NCI-H128 (cell line): ENCODE measurements around the gene ATP5PO.
"Not testable (repeated sequence)": the region's sequence is repeated elsewhere in the genome, so short reads cannot be mapped to it uniquely, and the experiment has no call there.

Experiments
- DNase-seq: peaks from one replicate; lab custom pipeline; 2025; ENCODE audit not compliant: unreplicated experiment; lab: John Stamatoyannopoulos, UW

Gene ATP5PO

DNA sequence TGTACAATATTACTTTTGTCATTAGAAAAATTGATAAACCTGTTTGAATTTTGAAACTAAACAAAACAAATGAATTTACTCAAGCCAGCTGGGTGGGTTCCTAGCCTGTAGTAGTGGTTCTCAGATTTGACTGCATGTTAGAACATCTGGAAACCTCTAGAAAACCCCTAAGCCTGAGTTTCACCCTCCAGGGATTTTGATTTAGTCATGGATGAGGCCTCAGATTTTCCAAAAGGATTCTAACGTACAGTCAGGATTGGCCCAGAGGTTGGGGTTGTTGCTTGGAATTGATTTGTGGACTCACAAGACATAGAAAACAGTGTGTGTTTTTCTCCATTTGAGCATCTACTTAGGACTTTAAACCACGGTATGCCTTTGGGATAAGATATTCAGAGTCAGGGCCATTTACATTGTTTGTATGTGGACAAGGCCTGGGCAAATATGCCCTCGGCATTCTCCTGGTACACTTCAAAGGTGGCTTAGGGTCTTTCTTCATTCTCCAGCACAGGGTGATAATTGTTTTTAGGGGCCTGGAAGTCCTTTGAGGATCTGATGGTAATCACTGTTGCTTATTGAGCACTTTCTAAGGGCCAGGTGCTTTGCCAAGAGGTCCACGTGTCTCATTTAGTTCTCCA is 42.6 kb downstream of the ATP5PO start:
- no peak for DNase-seq

DNA sequence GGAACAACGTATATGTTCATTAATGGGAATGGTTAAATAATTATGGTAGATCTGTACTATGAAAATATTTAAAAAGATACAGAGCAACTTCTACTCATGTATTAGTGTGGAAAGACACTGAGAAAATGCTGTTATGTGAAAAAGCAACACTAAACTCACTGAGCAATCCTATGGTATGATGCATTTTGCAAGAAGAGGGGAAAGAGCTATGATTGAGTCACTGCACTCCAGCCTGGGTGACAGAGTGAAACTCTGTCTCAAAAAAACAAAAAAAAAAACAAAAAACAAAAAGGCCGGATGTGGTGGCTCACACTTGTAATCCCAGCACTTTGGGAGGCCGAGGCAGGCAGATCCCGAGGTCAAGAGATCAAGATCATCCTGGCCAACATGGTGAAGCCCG is 44.4 kb downstream of the ATP5PO start:
- no peak for DNase-seq

DNA sequence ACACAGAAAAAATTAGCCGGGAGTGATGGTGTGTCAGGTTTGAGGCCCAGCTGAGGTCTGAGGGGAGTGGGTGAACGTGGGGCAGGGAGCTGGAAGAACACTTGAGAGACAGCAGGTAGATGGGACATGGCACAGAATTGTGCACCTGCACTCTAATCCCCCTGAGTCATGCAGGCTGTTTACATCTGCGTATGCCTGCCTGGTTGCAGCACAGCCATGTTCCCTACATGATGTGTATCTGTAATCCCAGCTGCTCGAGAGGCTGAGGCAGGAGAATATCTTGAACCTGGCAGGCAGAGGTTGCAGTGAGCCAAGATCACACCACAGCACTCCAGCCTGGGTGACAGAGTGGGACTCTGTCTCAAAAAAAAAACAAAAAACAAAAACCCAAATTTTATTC is 44.8 kb downstream of the ATP5PO start:
- DNase-seq, result no peak

DNA sequence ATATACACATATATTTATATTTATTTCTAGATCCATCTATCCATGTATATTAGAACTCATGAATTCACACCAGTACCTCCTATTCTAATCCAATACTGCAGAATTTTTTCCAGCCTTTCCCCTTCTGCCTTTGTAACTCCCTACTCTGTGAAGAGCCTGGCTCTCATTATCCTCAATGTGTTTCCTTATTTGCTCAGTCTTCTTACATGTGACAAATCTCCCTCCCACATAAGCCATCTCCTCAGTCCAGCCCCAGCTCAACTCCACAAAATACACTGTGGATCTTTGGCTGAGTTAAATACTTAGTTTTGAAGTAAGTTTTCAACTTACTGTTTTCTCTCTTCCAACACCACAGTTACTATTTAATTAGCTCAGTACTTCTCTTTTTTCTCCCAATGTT is 45.7 kb downstream of the ATP5PO start:
- DNase-seq, result no peak

DNA sequence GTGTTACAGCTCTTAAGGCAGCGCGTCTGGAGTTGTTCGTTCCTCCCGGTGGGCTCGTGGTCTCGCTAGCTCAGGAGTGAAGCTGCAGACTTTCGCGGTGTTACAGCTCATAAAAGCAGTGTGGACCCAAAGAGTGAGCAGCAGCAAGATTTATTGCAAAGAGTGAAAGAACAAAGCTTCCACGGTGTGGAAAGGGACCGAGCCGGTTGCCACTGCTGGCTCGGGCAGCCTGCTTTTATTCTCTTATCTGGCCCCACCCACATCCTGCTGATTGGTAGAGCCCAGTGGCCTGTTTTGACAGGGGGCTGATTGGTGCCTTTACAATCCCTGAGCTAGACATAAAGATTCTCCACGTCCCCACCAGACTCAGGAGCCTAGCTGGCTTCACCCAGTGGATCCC is 47.7 kb downstream of the ATP5PO start:
- DNase-seq, result not testable (repeated sequence)

DNA sequence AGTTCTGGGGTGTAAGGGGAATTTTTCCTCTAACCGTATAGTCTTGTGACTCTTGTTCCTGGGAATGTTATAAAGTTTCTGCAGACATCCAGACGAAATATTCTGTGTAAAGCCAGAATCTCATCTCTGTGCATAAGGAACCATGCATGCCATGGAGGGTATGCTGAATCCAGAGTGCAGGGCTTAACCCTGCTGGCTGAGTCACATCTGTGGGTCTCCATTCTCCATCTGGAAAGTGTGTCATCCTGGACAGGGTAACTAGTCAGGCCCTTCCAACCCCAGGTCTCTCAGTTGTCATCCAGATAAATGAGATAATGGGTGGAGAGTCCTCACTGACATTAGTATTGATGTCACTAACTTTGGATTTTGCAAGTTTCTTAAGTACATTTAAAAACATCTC is 48.8 kb downstream of the ATP5PO start:
- DNase-seq, result no peak

DNA sequence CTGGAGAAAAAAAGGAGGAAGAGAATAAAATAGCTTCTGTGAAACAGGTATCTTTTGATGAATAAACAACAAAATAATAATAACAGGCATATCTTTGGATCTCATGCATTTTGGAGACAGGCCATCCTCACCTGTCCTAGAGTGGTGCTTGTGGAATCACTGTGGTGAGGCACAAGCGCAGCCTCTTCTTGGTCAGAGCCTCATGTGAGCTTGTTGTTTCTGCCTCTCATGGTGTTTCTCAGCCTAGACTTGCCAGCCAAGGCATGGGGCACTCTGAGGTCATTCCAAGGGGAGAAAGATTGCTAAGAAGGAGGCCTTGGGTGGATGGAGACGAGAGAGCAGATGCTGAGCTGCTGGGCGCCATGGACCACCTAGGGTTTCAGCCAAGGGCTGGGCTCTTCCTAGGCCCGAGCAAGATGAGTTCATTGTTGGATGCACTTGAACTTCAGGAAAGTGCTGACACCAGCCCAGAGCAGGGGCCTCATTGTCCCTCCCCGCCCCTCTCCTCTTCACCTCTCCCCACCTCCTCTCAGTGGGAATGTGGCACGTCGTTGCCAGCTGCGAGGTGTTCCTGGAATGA is 49.5 kb downstream of the ATP5PO start:
- DNase-seq, result no peak

DNA sequence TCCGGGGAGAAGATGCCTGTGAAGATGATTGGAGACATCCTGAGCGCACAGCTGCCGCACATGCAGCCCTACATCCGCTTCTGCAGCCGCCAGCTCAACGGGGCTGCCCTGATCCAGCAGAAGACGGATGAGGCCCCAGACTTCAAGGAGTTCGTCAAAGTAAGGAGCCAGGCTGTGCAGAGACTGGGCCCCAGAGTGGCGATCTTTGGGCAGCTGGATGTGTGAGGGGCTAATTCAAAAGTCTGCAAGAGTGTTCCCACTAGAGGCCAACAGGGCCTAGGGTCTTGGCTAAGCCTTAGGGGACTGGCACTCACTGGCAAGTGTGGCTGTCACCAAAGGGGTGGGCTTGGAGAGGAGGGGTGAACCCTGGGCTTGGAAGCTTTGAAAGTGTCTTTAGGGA is 50.4 kb downstream of the ATP5PO start:
- DNase-seq, result no peak

DNA sequence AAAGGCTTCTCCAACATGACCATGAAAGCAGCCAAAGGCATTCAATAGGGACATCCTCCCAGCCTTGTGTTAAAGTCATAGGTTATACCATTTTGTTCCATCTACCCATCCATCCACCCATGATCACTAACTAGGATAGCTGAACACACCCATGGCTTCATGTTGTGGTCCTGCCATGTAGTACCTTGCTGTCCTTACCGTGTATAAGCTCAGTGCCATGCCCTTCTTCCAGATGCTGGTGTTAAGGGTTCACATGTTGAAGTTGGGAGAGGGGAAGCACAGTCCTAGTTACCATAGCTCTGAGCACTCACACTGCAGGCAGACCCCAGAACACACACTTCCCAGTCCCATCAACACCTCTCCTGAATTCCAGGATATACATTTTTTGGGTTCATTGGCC is 51.5 kb downstream of the ATP5PO start:
- no peak for DNase-seq

DNA sequence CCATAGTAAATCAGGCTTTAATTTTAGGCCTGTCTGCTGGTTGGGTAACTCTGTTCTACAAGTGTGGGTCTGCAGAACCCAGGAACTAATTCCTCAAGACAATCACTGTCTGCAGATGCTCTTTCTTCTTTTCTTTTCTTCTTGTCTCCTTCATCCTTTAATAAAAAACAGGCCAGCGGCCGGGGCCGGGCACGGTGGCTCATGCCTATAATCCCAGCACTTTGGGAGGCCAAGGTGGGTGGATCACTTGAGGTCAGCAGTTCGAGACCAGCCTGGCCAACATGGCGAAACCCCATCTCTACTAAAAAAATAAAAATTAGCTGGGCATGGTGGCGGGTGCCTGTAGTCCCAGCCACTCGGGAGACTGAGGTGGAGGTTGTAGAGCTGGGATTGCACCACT is 52.4 kb downstream of the ATP5PO start:
- not testable (repeated sequence) for DNase-seq

DNA sequence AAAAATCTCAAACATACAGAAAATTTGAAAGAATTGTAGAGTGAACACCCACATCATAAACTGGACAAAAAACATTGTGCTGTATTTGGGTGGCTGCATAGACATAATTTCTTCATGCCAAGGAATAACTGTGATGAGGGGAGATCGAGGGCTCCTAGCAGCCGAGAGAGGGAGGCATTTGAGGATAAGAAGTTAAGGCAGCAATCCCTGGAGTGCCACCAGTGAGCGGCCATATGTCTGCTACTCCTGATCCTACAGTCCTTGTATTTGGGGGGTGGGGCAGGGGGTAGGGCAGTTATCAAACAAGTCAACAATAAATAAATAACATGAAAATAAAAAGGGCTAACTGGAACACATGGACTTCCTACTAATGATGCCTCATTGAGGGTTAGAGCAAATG is 54.5 kb downstream of the ATP5PO start:
- DNase-seq, result no peak

DNA sequence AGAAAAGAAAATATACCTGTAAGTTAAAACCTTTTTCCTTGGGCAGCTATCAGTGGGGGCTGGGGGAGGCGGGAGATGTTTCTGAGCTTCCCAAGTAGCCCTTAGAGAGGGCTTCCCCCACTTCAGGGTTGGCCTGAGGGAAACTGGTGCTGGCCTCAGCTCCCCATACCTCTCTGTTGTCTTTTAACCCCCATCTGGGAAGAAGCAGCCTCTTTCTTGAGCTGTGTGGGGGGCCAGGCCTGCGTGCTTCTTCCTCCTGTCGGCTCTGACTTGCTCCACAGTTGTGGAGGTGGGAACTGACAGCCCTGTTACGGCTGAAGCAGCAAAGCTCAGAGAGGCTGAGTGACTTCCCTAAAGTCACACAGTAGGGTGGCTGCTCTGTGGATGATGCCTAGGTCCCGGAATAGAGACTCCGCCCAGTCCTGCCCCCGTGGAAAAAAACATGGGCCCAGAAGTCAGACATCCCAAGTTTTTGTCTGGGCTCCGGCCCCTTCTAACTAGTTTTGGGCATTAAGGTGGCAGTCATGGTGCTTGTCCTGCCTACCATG is 55.2 kb downstream of the ATP5PO start:
- DNase-seq, result no peak

DNA sequence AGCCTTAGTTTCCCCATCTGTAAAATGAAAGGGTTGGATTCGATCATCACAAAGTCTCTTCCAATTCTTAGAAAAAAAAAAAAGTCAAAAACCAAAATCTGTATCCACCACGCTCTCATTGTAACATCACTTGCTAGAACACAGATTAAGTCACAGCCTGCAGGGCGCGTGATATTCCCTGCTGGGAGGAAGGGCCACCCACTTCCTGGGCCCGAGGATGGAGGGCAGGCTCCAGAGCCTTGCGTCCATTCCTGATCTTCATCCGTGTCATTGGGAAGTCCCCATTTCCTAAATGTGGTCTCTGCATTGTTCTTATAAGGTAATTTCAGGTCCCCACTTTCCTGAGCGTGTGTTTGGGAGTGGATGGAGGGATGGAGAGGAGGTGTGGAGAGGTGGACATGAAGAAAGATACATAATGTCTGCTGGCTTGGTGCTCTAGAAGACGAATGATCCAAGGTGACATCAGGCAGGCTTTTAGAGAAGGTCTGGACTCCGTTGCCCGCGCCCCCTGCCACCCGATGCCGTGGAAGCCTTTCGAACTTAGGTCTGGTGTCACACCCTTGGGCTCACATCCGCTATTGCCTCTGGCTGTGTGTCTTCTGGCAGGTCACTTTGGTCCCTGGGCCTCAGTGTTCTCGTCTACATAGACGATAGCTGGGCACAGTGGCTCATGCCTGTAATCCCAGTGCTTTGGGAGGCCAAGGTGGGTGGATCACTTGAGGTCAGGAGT is 56.1 kb downstream of the ATP5PO start:
- no peak for DNase-seq

DNA sequence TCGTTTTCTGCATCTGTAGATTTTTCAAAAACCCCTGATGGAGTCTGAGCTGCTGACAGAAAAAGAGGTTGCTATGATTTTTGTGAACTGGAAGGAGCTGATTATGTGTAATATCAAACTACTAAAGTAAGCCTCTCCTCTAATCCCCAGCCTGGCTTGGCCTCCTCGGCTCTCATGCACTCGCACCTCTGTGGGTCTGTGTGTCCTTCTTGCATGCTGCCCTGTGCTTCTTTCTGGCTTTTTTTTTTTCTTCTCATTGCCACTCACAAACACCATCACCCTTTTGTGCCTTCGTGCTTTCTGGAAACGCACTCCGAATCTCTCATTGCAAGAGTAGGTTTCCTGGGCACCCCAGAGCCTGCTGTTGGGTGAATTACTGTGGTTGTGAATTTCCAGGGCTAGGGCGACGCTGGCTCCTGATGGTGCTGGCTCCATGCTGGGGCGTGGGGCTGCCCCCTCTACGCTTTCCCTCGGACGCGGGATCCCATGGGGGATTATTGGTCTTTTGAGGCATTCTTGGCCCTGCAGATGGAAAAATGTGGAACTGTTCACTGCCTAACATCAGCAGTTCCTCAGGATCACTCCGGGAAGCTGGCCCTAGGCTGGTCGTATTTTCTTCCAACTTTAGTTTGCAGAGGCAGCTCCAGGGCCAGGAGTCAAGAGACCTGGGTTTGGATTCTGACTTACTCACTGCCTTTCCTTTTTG is 56.8 kb downstream of the ATP5PO start:
- no peak for DNase-seq

DNA sequence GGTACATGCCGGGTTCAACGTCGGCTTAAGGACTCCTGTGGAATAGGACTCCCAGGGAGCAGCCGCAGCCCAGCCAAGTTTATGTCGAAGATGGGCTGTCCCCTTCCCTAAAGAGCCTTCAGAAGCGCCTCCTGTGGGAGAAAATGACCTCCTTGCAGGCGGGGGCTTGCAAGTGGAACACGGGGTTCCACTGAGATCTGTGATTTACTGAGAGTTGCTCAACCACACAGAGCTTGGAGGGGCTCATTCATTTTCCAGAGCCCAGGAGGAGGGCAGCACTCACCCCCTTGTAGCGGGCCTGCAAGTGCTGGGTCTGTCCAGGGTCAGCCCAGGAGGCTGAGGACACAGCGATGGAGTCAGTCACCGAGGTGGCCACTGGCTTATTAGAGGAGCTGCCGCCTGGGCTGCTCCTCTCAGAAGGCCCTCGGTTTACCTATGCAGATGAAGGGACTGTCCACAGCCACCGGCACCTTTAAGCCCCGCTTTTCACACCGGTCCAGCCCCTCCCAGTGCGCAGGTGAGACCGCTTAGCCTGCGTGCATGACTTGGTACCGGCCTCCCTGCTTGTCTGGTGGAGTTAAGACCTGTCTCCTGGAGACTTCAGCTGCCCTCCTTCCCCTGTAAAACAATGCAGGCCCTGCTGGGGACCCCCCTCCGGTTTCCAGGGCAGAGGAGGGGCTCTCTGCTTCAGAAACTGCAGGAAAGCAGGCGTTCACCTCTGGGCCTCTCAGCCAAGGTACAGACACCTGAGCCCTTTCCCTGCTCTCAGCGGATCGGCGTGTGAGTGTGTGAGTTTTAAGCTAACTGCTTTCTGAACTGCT is 57.5 kb downstream of the ATP5PO start:
- no peak for DNase-seq

DNA sequence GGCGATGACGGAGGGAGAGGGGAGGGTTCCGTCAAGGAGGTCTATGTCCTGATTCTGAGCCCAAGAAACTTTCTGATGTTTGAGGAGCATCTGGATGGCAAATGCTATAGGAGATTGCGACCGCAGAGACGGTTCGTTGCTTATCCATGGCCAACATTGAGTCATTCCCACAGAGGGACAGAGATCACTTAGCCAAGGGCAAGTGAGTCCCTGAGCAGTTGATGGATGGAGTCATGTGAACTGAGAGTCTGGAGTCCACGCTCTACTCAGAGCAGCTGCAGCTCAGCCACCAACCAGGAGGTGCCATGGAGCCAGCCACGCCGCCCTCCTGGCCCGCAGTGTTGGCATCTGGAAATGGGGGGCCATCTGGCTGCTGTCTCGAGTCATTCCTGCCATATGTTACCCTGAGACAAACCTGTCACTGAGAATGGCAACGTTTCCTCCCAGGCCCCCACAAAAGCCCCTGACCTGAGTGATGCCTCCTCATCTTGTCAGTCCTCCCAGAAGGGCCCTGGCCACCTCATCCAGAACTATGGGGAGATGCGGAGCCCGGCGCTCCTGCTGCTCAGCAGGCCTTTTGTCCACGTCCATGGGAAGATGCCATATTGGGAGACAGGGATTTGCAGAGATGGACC is 58.6 kb downstream of the ATP5PO start:
- no peak for DNase-seq

DNA sequence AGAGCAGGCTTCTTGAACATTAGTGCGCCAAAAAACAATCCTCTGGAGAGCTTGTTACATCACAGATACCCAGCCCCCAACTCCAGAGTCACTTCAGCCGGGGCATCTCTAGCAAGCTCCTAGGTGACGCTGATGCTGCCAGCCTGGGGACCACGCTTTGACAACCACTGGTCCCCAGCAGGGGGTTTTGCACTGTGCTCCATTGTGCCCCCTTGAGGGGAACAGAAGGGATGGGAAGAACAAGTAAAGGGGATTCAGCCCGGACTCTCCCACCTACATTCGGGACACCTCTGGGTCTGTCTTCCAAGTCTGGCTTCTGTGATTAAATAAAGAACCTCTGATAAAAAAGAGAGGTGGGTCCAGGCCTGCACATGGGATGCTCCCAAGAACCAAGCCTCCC is 60.4 kb downstream of the ATP5PO start:
- no peak for DNase-seq

DNA sequence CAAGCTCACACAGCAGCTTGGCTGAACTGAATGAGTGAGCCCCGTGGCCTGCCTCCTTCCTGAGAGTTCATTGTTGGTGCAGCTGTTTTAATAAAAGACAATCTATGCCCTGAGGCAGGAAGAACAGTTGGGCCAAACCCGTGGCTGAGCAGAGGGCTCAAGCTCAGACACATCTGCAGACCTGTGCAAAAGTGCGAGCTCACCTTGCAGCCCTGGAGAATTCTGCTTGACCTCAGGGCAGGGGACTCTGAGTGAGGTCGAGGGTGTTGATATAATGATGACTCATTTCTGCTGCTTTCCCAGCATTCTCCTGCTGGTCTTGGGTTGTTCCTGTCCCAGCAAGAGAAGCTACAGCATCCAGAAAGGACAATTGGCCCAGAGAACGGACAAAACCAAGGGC is 61.0 kb downstream of the ATP5PO start:
- no peak for DNase-seq
